IPS-20b (cell line): ENCODE results near the gene MAPK8IP1.

Experiments
- H3K27ac ChIP-seq: one replicate; pipeline ENCODE4 v1.5.1; 2013; ENCODE audit warnings: low read length
- H3K27me3 ChIP-seq: 2 replicates; pipeline ENCODE4 v1.6.1; 2013; ENCODE audit warnings: mild to moderate bottlenecking, low read length, inconsistent platforms; ENCODE audit not compliant: insufficient read depth
- H3K36me3 ChIP-seq: 2 replicates; pipeline ENCODE4 v1.6.1; 2013; ENCODE audit warnings: low read depth, mild to moderate bottlenecking, inconsistent platforms, low read length, moderate library complexity; ENCODE audit not compliant: insufficient read depth
- H3K4me1 ChIP-seq: 2 replicates; pipeline ENCODE4 v1.6.1; 2013; ENCODE audit warnings: mild to moderate bottlenecking, control low read depth, inconsistent platforms, low read length, moderate library complexity; ENCODE audit not compliant: insufficient read depth
- H3K4me3 ChIP-seq: 2 replicates; pipeline ENCODE4 v1.5.1; 2013; ENCODE audit warnings: mild to moderate bottlenecking, low read length, inconsistent platforms
- H3K9ac ChIP-seq: 2 replicates; pipeline ENCODE4 v1.6.1; 2013; ENCODE audit warnings: low read depth, mild to moderate bottlenecking, inconsistent platforms, low read length, moderate library complexity
- H3K9me3 ChIP-seq: 2 replicates; pipeline ENCODE4 v1.6.1; 2013; ENCODE audit warnings: mild to moderate bottlenecking, low read depth, low read length, inconsistent platforms; ENCODE audit not compliant: insufficient read depth

MAPK8IP1 gene

DNA sequence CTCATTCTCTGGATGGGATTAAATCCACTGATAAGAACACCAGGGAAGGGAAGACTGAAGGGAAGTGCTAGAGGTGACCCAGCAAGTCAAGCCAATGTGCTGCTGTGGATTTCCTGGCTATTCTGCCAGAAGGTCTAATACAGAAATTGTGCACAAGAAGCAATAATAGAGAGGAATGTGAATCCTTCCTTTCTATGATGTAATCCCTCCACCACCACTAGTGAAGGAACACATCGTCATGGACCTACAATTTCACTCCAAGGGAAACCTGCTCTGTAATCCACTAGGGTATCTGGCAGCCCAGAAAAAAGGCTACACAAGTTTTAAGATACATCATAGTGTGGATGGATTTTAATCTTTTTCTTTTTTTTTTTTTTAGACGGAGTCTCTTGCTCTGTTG, 54.4 kb downstream of the MAPK8IP1 start:
- H3K4me3 ChIP-seq = no peak overlapping the region
- peaks cover 31% of the 10 kb centered on the region for H3K36me3 ChIP-seq
- H3K27ac ChIP-seq = no peak overlapping the region

GRCh38 chr11:45941285-45941684, 55.8 kb downstream of the MAPK8IP1 start:
- Histone ChIP-seq H3K4me3 (no peak overlapping the region), H3K27me3 (no peaks in the 10 kb centered on the region), H3K36me3 (peaks cover 33% of the 10 kb centered on the region), H3K4me1 (no peaks in the 10 kb centered on the region), H3K27ac (no peak overlapping the region), H3K9me3 (no peaks in the 10 kb centered on the region), H3K9ac (no peak overlapping the region)

More for the DNA sequence above, 54.4 kb downstream of the MAPK8IP1 start:
- H3K27me3 ChIP-seq = no peaks in the 10 kb centered on the region
- H3K9ac ChIP-seq = no peak overlapping the region
- no peaks in the 10 kb centered on the region for H3K4me1 ChIP-seq
- no peaks in the 10 kb centered on the region for H3K9me3 ChIP-seq

- Histone ChIP-seq H3K4me3 (no peak overlapping the region), H3K9ac (no peak overlapping the region), H3K27ac (no peak overlapping the region), H3K27me3 (no peaks in the 10 kb centered on the region), H3K9me3 (no peaks in the 10 kb centered on the region), H3K4me1 (no peaks in the 10 kb centered on the region), H3K36me3 (peaks cover 35% of the 10 kb centered on the region)
These were observed 56.9 kb downstream of the MAPK8IP1 start for GRCh38 chr11:45942381-45942780.

- H3K36me3 ChIP-seq = peaks cover 66% of the 10 kb centered on the region
- no peak overlapping the region for H3K27ac ChIP-seq
- no peaks in the 10 kb centered on the region for H3K9me3 ChIP-seq
- no peak overlapping the region for H3K4me3 ChIP-seq
- H3K4me1 ChIP-seq = no peaks in the 10 kb centered on the region
- H3K27me3 ChIP-seq = no peaks in the 10 kb centered on the region
- H3K9ac ChIP-seq = no peak overlapping the region
These were observed 60.0 kb downstream of the MAPK8IP1 start for GRCh38 chr11:45945397-45945999.

DNA sequence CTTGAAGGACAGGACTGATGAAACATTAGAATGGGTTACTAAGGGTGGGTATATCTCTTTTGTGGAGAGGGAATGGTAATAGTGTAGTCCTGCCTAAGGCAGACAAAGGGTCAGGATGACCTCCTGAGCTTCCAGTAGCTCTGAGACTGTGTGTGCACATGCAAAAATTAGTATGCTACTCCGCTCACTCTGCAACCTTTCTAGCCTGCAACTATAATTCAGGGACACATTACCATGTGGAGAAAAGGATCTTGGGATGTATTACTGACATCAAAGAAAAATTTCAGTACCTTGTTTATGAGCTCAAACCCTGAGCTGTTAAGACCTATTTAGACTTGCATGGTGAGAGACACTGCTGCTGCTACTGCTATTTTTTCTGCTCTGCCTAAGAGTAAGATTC, 62.4 kb downstream of the MAPK8IP1 start:
- H3K4me1 ChIP-seq = no peaks in the 10 kb centered on the region
- H3K4me3 ChIP-seq = no peak overlapping the region
- H3K9ac ChIP-seq = no peak overlapping the region
- H3K27ac ChIP-seq = no peak overlapping the region
- H3K27me3 ChIP-seq = no peaks in the 10 kb centered on the region
- H3K36me3 ChIP-seq = peaks cover 80% of the 10 kb centered on the region
- no peaks in the 10 kb centered on the region for H3K9me3 ChIP-seq

DNA sequence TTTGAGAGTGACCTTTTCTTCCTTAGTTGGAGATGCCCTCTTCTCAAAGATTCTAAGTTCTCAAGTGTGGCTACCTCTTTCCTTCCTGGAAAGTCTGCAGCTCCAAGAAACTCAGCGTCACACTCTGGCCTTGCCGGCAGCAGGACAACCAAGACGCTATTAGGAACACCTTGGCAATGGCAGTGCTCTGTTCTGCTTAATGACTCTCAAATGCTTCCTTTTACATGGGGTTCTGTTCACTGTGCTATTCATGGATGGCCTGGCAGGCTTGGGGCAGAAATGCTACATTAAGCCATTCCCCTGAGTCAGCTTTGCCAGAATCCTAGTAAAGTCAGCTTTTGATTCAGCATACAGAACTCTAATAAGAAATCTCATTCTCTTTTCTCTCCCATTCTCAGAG, 62.9 kb downstream of the MAPK8IP1 start:
- Histone ChIP-seq H3K36me3 (peaks cover 84% of the 10 kb centered on the region), H3K27ac (no peak overlapping the region), H3K4me1 (no peaks in the 10 kb centered on the region), H3K4me3 (no peak overlapping the region), H3K27me3 (no peaks in the 10 kb centered on the region), H3K9me3 (no peaks in the 10 kb centered on the region), H3K9ac (no peak overlapping the region)

DNA sequence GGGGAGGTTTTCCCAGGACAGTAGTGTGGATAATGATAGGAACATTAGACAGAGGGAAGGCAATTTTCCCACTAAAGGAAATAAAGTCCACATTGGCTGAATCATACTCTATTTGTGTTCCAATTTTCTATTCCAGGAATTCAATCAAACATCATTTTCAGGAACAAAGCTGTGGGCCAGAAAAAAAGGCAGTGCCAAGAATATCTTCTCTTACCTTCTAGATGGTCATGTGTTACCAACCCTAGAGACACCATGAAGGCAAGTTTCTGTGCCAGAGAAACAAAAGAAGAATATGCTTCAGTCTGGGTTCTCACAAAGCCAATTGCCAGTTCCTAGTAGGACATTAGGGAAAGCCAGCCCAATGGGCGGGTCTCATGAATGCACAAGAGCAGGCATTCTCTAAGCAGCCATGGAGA, 64.5 kb downstream of the MAPK8IP1 start:
- Histone ChIP-seq H3K9me3 (no peaks in the 10 kb centered on the region), H3K36me3 (peaks cover 72% of the 10 kb centered on the region)

More for the DNA sequence above, 64.5 kb downstream of the MAPK8IP1 start:
- Histone ChIP-seq H3K9ac (no peak overlapping the region), H3K4me3 (no peak overlapping the region), H3K27ac (no peak overlapping the region), H3K27me3 (no peaks in the 10 kb centered on the region), H3K4me1 (no peaks in the 10 kb centered on the region)
